AG04450 (cell line): ENCODE measurements around the gene MTMR10. TPM values are rescaled to one million over a fixed set of nuclear protein-coding genes. Genes with fewer than 3 reads are reported as not detected.

Experiments
- CTCF ChIA-PET: fragments of 300-600, 350-600 bp; formaldehyde crosslinking; extraction: SDS; loops from one replicate; lab custom pipeline; 2022; ENCODE audit warnings: antibody characterized with exemption, inconsistent platforms; lab: Charles Lee
- POLR2A ChIA-PET: fragments of 350-600 bp; formaldehyde crosslinking; extraction: SDS; loops from one replicate; lab custom pipeline; 2021; ENCODE audit warnings: antibody characterized with exemption, inconsistent platforms; lab: Yijun Ruan, JAX
- DNase-seq: peaks from one replicate; pipeline ENCODE4 v3.0.0-alpha.2; 2011; ENCODE audit warnings: low read depth, low spot score
- H3K27ac ChIP-seq: one replicate; pipeline ENCODE4 v1.5.1; 2012; ENCODE audit warnings: low read depth, low read length, control low read depth
- H3K27me3 ChIP-seq: one replicate; pipeline ENCODE4 v1.6.0; 2012; ENCODE audit warnings: low read length; ENCODE audit not compliant: control insufficient read depth, insufficient read depth
- H3K4me3 ChIP-seq: 2 replicates; pipeline ENCODE4 v1.5.1; 2011; ENCODE audit warnings: mild to moderate bottlenecking, low read depth, low read length, control low read depth
- H3K9me3 ChIP-seq: 2 replicates; pipeline ENCODE4 v1.5.1; 2012; ENCODE audit warnings: low read length; ENCODE audit not compliant: control insufficient read depth, insufficient read depth
- polyA plus RNA-seq: library from polyadenylated mRNA; depleted of rRNA; stranded (reverse); fragments of >200 nt; gene quantifications from 2 replicates; pipeline ENCODE4 v1.2.3, GENCODE V29; 2011
- TF ChIP-seq, protein P1 (sequence below): IDR thresholded peaks from 2 replicates; pipeline ENCODE4 v1.5.1; 2011; ENCODE audit warnings: low read depth, low read length, control low read depth, inconsistent platforms

Gene MTMR10
- polyA plus RNA-seq, 1 experiment = 17.7 TPM

DNA sequence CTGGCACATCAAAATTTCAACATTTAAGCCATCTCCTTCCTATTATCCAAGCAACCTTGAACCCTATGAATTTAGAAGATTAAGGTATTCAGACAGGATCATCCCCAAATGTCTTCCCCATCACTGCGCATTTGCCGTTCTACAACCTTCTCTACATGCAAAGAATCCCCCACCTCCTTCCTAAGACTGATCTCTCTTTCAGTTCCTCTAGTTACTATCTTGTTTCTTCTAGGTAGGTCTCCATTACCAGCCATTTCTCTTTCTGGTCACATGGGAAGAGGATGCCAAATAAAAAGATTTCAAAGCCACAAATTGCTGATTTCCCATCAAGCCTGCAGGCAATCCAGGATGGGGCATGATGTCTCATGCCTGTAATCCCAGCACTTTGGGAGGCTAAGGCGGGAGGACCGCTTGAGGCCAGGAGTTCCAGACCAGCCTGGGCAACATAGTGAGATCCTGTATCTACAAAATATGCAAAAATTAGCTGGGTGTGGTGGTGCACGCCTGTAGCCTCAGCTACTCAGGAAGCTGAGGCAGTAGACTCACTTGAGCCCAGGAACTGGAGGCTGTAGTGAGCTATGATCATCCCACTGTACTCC lies 29.7 kb upstream of the MTMR10 start:
- Histone ChIP-seq H3K27ac (no peak overlapping the region), H3K9me3 (peaks cover 7% of the 10 kb centered on the region; the same call in 1 of the 2 replicates), H3K4me3 (no peak overlapping the region), H3K27me3 (no peaks in the 10 kb centered on the region)
- TF ChIP-seq, protein P1, sequence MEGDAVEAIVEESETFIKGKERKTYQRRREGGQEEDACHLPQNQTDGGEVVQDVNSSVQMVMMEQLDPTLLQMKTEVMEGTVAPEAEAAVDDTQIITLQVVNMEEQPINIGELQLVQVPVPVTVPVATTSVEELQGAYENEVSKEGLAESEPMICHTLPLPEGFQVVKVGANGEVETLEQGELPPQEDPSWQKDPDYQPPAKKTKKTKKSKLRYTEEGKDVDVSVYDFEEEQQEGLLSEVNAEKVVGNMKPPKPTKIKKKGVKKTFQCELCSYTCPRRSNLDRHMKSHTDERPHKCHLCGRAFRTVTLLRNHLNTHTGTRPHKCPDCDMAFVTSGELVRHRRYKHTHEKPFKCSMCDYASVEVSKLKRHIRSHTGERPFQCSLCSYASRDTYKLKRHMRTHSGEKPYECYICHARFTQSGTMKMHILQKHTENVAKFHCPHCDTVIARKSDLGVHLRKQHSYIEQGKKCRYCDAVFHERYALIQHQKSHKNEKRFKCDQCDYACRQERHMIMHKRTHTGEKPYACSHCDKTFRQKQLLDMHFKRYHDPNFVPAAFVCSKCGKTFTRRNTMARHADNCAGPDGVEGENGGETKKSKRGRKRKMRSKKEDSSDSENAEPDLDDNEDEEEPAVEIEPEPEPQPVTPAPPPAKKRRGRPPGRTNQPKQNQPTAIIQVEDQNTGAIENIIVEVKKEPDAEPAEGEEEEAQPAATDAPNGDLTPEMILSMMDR = no peak
- ChIA-PET POLR2A (no interaction called here), CTCF (interaction anchor here (0.7 kb wide), 1 partner anchor 85 kb away, joined by 3 read pairs; no protein-coding TSS in a partner anchor)
- DNase-seq = no peak

DNA sequence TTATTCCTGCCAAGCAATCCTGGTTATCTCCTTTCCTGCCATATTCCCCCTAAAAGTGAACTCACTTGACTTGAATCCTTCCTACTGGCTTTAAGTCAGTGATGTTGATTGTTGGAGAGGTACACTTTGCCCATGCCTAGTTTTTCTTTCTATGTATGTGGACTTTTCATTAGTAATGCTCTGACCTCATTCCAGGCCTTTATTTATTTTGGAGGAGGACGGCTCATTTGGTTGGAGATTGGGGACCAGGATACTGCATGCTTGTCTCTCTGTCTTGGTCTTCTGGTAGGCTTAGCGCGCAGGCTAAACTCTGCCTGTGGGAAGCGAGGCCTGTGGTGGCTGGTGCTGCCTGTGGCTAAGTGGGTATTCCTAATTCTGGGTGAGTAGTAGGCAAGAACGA lies 29.1 kb upstream of the MTMR10 start:
- H3K27ac ChIP-seq = no peak overlapping the region
- DNase-seq = no peak
- TF ChIP-seq, protein P1 = no peak
- H3K27me3 ChIP-seq = no peaks in the 10 kb centered on the region
- ChIA-PET POLR2A (no interaction called here), CTCF (no interaction called here)
- no peak overlapping the region for H3K4me3 ChIP-seq
- H3K9me3 ChIP-seq = peaks cover 2% of the 10 kb centered on the region; the same call in 1 of the 2 replicates

DNA sequence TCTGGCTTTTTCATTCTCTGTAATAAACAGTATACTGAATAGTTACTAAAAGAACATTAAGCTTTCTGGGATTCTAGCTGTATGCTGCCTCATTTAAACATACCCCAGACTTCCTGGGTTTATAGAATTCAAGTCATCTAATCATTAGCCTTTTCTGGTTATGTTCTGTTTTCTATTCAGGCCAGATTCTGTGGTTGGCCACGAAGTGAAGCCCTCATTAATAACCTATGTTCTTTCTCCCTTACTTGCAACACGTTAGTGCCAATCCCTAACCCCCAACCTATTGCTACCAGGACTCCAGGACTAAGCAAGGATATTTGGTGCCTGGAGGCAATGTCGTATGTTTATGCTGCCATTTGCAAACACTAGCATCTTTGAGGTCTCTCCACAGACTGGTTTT lies 28.6 kb upstream of the MTMR10 start:
- CTCF ChIA-PET = no interaction called here
- no peak for DNase-seq

DNA sequence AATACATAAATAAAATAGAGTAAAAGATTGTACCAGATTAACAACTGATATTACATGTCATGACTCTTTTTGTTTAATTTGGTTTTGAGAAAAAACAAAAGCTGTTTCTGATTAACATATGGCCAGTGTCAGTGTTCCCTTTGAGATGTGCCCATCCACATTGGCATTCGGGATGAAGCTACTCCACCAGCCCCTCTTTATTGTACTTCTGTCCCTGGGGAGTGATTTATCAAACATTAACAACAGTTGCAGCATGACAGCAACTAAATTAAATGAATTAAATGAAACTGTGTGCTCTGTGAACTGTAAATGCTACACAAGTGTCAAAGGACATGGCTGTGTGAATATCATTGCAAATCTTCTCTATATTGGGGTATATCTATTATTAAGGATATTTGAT lies 25.9 kb upstream of the MTMR10 start:
- Histone ChIP-seq H3K4me3 (no peak overlapping the region), H3K27ac (no peak overlapping the region), H3K9me3 (peaks cover 4% of the 10 kb centered on the region), H3K27me3 (no peaks in the 10 kb centered on the region)
- no peak for DNase-seq
- CTCF ChIA-PET = no interaction called here
- POLR2A ChIA-PET = no interaction called here
- TF ChIP-seq, protein P1 = no peak

More for the DNA sequence above, 28.6 kb upstream of the MTMR10 start:
- H3K27me3 ChIP-seq = no peaks in the 10 kb centered on the region
- TF ChIP-seq, protein P1 = no peak
- H3K9me3 ChIP-seq = no peaks in the 10 kb centered on the region
- no peak overlapping the region for H3K4me3 ChIP-seq
- H3K27ac ChIP-seq = no peak overlapping the region
- POLR2A ChIA-PET = no interaction called here

DNA sequence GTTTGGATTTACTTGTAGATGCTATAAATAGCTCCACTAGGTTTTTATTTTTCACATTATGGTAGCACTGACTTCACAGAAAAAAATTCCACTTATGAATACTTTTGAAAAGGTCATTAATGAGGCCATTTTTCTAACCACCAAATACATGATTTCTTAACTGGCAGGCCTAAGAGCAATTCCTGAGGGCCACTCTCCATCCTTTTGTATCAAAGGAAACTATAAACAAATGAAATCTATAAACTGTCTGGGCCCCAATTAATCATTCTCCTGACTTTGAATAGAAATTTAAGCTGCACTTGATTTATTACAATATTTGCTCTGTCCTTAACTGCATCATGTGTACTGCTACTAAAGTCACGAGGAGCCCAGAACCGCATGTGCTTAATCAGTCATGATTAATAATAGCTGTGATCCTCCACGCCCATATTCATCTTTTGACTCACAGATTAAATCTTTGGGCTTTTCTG lies 25.1 kb upstream of the MTMR10 start:
- no peak overlapping the region for H3K27ac ChIP-seq
- POLR2A ChIA-PET = no interaction called here
- CTCF ChIA-PET = no interaction called here

More for the DNA sequence above, 25.1 kb upstream of the MTMR10 start:
- DNase-seq = no peak
- H3K9me3 ChIP-seq = peaks cover 4% of the 10 kb centered on the region
- H3K4me3 ChIP-seq = no peak overlapping the region
- TF ChIP-seq, protein P1 = no peak
- H3K27me3 ChIP-seq = no peaks in the 10 kb centered on the region
